Subcutaneous adipose tissue (tissue), 4 donors: ENCODE results near the gene OAS2. TPM values are rescaled to one million over a fixed set of nuclear protein-coding genes. Genes with fewer than 3 reads are reported as not detected.

Experiments used
- total RNA-seq, 4 donors: library from RNA; depleted of rRNA; stranded (reverse); fragments of >200 nt; gene quantifications; one replicate each; pipeline ENCODE4 v1.1.0, GENCODE V29; 2016
- TF ChIP-seq, protein P1 (sequence below): fragments of 450-650 bp; IDR thresholded peaks from one replicate; pipeline ENCODE4 v1.5.1; 2016; ENCODE audit warnings: low read depth, mild to moderate bottlenecking, control low read depth, antibody characterized with exemption, moderate library complexity

Gene OAS2
- total RNA-seq, 4 donors from 2014 or later: 9.5 to 19.7 (median 12.3) TPM

DNA sequence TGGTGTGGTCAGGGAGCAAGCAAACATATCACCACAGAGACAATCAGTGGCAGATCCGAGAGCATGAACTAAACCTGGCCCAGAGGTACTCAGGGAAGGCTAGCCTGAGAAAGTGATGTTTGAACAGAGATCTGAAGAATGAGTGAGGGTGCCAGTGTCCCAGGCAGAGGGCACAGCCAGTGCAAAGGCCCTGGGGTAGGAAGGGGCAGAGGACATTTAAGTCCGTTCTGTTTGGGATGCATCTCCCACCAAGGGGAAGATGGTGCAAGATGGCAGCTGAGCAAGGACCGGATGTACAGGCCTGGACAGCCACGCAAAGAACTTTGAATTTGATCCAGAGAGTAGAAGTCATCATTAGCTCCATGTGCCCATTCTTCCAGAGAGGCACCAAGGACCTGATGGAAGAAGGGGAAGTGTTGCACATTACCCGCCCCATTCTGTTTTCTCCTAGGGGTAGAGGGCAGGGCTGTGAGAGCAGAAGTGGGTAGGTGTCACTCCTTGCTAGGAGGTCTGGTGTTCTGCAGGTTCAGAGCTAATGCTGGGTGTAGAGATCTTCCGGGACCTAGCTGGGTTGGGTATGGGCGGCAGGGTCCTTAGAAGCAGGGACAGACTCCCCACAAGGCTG lies 82.1 kb downstream of the OAS2 start:
- TF ChIP-seq, protein P1, sequence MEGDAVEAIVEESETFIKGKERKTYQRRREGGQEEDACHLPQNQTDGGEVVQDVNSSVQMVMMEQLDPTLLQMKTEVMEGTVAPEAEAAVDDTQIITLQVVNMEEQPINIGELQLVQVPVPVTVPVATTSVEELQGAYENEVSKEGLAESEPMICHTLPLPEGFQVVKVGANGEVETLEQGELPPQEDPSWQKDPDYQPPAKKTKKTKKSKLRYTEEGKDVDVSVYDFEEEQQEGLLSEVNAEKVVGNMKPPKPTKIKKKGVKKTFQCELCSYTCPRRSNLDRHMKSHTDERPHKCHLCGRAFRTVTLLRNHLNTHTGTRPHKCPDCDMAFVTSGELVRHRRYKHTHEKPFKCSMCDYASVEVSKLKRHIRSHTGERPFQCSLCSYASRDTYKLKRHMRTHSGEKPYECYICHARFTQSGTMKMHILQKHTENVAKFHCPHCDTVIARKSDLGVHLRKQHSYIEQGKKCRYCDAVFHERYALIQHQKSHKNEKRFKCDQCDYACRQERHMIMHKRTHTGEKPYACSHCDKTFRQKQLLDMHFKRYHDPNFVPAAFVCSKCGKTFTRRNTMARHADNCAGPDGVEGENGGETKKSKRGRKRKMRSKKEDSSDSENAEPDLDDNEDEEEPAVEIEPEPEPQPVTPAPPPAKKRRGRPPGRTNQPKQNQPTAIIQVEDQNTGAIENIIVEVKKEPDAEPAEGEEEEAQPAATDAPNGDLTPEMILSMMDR: no peak

GRCh38 chr12:113061061-113061694 lies 82.9 kb downstream of the OAS2 start:
- TF ChIP-seq, protein P1: no peak

Other genes starting within 250 kb of the OAS2 start
- not detected for gene RPH3A, start 186.8 kb upstream of the OAS2 start, total RNA-seq
- gene OAS1, start 71.6 kb upstream of the OAS2 start, total RNA-seq: 100 to 1,000 TPM in 1 of 4 donors, 10 to 100 TPM in 3; 16.2 to 104 (median 23.9) TPM
- gene OAS3, start 40.0 kb upstream of the OAS2 start, total RNA-seq: 10 to 100 TPM in 3 of 4 donors, 1 to 10 TPM in 1; 7.3 to 24.9 (median 14.3) TPM
- gene DTX1, start 78.2 kb downstream of the OAS2 start, total RNA-seq: 100 to 1,000 TPM in 1 of 4 donors, 10 to 100 TPM in 3; 20.2 to 137 (median 46.2) TPM
- gene RASAL1, start 157.2 kb downstream of the OAS2 start, total RNA-seq: not detected
- not detected for gene CFAP73, start 171.2 kb downstream of the OAS2 start, total RNA-seq
- 100 to 1,000 TPM in 1 of 4 donors, 10 to 100 TPM in 3; 27.7 to 107 (median 46.2) TPM for gene DDX54, start 207.0 kb downstream of the OAS2 start, total RNA-seq
- 10 to 100 TPM in 1 of 4 donors, 1 to 10 TPM in 3; 8.3 to 11.0 (median 9.4) TPM for gene RITA1, start 207.2 kb downstream of the OAS2 start, total RNA-seq
- 10 to 100 TPM; 27.6 to 82.3 (median 46.3) TPM for gene TPCN1, start 242.9 kb downstream of the OAS2 start, total RNA-seq